ENCODE data around the gene CRY1. TPM values are rescaled to one million over a fixed set of nuclear protein-coding genes. Genes with fewer than 3 reads are reported as not detected.

Gene CRY1
- total RNA-seq, 1 experiment from 2014 or later = 23.1 TPM

DNA sequence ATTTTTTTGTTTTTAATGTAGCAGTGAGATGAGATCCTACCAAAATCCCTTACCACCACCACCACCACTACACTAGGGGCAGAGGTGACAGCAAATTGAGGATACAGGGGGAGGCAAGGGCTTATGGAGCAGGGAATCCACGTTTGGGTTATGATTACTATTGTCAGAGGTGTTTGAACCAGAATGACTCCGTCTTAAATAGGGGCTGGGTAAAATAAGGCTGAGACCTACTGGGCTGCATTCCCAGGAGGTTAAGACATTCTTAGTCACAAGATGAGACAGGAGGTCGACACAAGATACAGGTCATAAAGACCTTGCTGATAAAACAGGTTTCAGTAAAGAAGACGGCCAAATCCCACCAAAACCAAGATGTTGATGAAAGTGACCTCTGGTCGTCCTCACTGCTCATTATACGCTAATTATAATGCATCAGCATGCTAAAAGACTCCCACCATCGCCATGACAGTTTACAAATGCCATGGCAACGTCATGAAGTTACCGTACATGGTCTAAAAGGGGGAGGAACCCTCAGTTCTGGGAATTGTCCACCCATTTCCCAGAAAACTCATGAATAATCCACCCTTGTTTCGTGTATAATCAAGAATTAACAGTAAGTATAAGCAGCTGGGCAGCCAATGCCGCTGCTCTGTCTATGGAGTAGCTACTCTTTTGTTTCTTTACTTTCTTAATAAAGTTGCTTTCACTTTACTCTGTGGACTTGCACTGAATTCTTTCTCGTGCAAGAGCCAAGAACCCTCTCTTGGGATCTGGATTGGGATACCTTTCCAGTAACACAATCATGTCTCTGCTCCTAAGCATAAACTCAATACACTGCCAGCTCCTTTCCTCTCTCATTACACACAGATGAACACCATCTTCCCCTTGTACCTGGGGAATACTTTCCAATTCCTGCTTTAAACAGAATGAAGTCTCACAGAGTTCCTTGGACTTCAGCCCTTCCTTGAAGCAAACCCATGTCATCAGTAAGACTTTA lies 16.7 kb upstream of the CRY1 start:
- Mint-ChIP-seq H3K4me3 (no peak overlapping the region), H3K9me3 (no peaks in the 10 kb centered on the region), H3K4me1 (peaks cover 13% of the 10 kb centered on the region), H3K27ac (no peak overlapping the region), H3K27me3 (ENCODE audit: low read depth) (no peaks in the 10 kb centered on the region; the same call in none of the 2 replicates), H3K36me3 (no peaks in the 10 kb centered on the region)
- no peak for DNase-seq (ENCODE audit: low spot score)
- ATAC-seq = no peak
- ChIA-PET POLR2A (no interaction called here), CTCF (no interaction called here)
- TF ChIP-seq, protein P1, sequence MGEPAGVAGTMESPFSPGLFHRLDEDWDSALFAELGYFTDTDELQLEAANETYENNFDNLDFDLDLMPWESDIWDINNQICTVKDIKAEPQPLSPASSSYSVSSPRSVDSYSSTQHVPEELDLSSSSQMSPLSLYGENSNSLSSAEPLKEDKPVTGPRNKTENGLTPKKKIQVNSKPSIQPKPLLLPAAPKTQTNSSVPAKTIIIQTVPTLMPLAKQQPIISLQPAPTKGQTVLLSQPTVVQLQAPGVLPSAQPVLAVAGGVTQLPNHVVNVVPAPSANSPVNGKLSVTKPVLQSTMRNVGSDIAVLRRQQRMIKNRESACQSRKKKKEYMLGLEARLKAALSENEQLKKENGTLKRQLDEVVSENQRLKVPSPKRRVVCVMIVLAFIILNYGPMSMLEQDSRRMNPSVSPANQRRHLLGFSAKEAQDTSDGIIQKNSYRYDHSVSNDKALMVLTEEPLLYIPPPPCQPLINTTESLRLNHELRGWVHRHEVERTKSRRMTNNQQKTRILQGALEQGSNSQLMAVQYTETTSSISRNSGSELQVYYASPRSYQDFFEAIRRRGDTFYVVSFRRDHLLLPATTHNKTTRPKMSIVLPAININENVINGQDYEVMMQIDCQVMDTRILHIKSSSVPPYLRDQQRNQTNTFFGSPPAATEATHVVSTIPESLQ (CRISPR knock-in tag; IDR thresholded peaks at IDR 0.05) = no peak
- TF ChIP-seq, protein P2, sequence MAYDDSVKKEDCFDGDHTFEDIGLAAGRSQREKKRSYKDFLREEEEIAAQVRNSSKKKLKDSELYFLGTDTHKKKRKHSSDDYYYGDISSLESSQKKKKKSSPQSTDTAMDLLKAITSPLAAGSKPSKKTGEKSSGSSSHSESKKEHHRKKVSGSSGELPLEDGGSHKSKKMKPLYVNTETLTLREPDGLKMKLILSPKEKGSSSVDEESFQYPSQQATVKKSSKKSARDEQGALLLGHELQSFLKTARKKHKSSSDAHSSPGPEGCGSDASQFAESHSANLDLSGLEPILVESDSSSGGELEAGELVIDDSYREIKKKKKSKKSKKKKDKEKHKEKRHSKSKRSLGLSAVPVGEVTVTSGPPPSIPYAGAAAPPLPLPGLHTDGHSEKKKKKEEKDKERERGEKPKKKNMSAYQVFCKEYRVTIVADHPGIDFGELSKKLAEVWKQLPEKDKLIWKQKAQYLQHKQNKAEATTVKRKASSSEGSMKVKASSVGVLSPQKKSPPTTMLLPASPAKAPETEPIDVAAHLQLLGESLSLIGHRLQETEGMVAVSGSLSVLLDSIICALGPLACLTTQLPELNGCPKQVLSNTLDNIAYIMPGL (CRISPR knock-in tag; IDR thresholded peaks at IDR 0.05) = no peak
- TF ChIP-seq, protein P3, sequence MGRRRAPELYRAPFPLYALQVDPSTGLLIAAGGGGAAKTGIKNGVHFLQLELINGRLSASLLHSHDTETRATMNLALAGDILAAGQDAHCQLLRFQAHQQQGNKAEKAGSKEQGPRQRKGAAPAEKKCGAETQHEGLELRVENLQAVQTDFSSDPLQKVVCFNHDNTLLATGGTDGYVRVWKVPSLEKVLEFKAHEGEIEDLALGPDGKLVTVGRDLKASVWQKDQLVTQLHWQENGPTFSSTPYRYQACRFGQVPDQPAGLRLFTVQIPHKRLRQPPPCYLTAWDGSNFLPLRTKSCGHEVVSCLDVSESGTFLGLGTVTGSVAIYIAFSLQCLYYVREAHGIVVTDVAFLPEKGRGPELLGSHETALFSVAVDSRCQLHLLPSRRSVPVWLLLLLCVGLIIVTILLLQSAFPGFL (CRISPR knock-in tag; IDR thresholded peaks at IDR 0.05; ENCODE audit: borderline replicate concordance) = no peak
- TF ChIP-seq ZNF396 (CRISPR knock-in tag; IDR thresholded peaks at IDR 0.05; ENCODE audit: borderline replicate concordance) (no peak), GRHL2 (CRISPR knock-in tag; IDR thresholded peaks at IDR 0.05; ENCODE audit: insufficient replicate concordance, severe bottlenecking) (no peak), TEAD4 (CRISPR knock-in tag; IDR thresholded peaks at IDR 0.05) (no peak), CREB1 (CRISPR knock-in tag; IDR thresholded peaks at IDR 0.05) (no peak), NFYB (CRISPR knock-in tag; conservative IDR thresholded peaks at IDR 0.05; ENCODE audit: low read depth) (no peak)
- TF ChIP-seq, protein P4, sequence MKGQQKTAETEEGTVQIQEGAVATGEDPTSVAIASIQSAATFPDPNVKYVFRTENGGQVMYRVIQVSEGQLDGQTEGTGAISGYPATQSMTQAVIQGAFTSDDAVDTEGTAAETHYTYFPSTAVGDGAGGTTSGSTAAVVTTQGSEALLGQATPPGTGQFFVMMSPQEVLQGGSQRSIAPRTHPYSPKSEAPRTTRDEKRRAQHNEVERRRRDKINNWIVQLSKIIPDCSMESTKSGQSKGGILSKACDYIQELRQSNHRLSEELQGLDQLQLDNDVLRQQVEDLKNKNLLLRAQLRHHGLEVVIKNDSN (CRISPR knock-in tag; IDR thresholded peaks at IDR 0.05) = no peak

DNA sequence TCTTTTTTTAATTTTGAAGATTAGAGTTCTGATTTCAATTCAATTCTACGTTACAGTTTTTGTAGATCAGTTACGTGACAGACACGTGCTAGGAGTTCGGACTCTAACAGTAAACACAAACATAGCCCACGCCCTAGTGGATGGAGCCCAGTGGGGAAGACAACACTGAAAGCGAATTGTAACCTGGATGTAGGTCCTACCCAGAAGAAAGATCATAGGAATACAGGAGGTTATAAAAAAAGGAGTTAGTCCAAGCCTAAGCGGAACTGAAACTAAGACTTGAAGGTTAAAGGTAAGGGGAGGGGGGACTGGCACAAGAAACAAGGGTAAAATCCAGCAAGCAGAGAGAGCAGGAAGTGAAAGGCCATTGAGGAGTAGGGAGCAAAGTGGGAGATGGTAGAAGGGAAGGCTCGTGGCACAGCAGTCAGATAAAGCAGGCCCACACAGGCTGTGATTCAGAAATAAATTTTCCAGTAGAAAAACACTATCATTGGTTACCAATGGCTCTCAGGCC lies 15.7 kb upstream of the CRY1 start:
- no peak overlapping the region for H3K4me3 Mint-ChIP-seq
- no peaks in the 10 kb centered on the region for H3K36me3 Mint-ChIP-seq
- ChIA-PET POLR2A (no interaction called here), CTCF (no interaction called here)
- H3K27ac Mint-ChIP-seq = no peak overlapping the region
- no peak for TF ChIP-seq ZNF317 (CRISPR knock-in tag; IDR thresholded peaks at IDR 0.05; ENCODE audit: borderline replicate concordance, low read depth)
- TF ChIP-seq TCF7 (CRISPR knock-in tag; IDR thresholded peaks at IDR 0.05; ENCODE audit: low read depth) = no peak
- TF ChIP-seq, protein P5, sequence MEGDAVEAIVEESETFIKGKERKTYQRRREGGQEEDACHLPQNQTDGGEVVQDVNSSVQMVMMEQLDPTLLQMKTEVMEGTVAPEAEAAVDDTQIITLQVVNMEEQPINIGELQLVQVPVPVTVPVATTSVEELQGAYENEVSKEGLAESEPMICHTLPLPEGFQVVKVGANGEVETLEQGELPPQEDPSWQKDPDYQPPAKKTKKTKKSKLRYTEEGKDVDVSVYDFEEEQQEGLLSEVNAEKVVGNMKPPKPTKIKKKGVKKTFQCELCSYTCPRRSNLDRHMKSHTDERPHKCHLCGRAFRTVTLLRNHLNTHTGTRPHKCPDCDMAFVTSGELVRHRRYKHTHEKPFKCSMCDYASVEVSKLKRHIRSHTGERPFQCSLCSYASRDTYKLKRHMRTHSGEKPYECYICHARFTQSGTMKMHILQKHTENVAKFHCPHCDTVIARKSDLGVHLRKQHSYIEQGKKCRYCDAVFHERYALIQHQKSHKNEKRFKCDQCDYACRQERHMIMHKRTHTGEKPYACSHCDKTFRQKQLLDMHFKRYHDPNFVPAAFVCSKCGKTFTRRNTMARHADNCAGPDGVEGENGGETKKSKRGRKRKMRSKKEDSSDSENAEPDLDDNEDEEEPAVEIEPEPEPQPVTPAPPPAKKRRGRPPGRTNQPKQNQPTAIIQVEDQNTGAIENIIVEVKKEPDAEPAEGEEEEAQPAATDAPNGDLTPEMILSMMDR (IDR thresholded peaks at IDR 0.05) = no peak
- TF ChIP-seq, protein P6, sequence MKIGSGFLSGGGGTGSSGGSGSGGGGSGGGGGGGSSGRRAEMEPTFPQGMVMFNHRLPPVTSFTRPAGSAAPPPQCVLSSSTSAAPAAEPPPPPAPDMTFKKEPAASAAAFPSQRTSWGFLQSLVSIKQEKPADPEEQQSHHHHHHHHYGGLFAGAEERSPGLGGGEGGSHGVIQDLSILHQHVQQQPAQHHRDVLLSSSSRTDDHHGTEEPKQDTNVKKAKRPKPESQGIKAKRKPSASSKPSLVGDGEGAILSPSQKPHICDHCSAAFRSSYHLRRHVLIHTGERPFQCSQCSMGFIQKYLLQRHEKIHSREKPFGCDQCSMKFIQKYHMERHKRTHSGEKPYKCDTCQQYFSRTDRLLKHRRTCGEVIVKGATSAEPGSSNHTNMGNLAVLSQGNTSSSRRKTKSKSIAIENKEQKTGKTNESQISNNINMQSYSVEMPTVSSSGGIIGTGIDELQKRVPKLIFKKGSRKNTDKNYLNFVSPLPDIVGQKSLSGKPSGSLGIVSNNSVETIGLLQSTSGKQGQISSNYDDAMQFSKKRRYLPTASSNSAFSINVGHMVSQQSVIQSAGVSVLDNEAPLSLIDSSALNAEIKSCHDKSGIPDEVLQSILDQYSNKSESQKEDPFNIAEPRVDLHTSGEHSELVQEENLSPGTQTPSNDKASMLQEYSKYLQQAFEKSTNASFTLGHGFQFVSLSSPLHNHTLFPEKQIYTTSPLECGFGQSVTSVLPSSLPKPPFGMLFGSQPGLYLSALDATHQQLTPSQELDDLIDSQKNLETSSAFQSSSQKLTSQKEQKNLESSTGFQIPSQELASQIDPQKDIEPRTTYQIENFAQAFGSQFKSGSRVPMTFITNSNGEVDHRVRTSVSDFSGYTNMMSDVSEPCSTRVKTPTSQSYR (CRISPR knock-in tag; IDR thresholded peaks at IDR 0.05) = no peak
- TF ChIP-seq TP53 (CRISPR knock-in tag; IDR thresholded peaks at IDR 0.05) = no peak
- TF ChIP-seq MYBL2 (CRISPR knock-in tag; IDR thresholded peaks at IDR 0.05) = no peak
- no peak for TF ChIP-seq RELA (CRISPR knock-in tag; IDR thresholded peaks at IDR 0.05; ENCODE audit: borderline replicate concordance)
- H3K4me1 Mint-ChIP-seq = peaks cover 16% of the 10 kb centered on the region
- no peaks in the 10 kb centered on the region; the same call in none of the 2 replicates for H3K27me3 Mint-ChIP-seq (ENCODE audit: low read depth)
- H3K9me3 Mint-ChIP-seq = no peaks in the 10 kb centered on the region
- ATAC-seq = no peak
- DNase-seq (ENCODE audit: low spot score) = no peak

Measured in WTC11 (cell line).